GM13976 (cell line): Measurements from ENCODE around the gene JARID2.

Experiments
- DNase-seq: peaks from one replicate; pipeline ENCODE4 v3.0.0; 2012; ENCODE audit warnings: low spot score
- in situ Hi-C: fragments of 300-500 bp; cut with MboI; formaldehyde crosslinking; loops from one replicate; pipeline ENCODE4 v1.12.0; 2022; ENCODE audit warnings: low sequenced_read_pairs, mixed read lengths, inconsistent platforms; ENCODE audit not compliant: unreplicated experiment
- TF ChIP-seq, protein P1 (sequence below): IDR thresholded peaks from 2 replicates; pipeline ENCODE4 v1.5.1; 2012; ENCODE audit warnings: borderline replicate concordance, mild to moderate bottlenecking; ENCODE audit not compliant: insufficient read depth; ENCODE audit errors: extremely low read depth, missing control alignments, control extremely low read depth

JARID2 gene

DNA sequence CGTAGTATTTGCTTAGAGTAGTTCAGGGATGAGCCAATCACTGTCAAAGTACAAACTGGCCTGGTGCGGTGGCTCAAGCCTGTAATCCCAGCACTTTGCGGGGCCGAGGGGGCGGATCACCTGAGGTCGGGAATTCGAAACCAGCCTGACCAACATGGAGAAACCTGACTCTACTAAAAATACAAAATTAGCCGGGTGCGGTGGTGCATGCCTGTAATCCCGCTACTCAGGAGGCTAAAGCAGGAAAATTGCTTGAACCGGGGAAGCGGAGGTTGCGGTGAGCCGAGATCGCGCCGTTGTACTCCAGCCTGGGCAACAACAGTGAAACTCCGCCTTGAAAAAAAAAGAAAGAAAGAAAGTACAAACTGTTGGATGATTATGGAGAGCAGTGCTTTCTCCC is 27.5 kb upstream of the JARID2 start:
- TF ChIP-seq, protein P1, sequence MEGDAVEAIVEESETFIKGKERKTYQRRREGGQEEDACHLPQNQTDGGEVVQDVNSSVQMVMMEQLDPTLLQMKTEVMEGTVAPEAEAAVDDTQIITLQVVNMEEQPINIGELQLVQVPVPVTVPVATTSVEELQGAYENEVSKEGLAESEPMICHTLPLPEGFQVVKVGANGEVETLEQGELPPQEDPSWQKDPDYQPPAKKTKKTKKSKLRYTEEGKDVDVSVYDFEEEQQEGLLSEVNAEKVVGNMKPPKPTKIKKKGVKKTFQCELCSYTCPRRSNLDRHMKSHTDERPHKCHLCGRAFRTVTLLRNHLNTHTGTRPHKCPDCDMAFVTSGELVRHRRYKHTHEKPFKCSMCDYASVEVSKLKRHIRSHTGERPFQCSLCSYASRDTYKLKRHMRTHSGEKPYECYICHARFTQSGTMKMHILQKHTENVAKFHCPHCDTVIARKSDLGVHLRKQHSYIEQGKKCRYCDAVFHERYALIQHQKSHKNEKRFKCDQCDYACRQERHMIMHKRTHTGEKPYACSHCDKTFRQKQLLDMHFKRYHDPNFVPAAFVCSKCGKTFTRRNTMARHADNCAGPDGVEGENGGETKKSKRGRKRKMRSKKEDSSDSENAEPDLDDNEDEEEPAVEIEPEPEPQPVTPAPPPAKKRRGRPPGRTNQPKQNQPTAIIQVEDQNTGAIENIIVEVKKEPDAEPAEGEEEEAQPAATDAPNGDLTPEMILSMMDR = no peak
- in situ Hi-C loops = no loop called here
- DNase-seq = no peak

DNA sequence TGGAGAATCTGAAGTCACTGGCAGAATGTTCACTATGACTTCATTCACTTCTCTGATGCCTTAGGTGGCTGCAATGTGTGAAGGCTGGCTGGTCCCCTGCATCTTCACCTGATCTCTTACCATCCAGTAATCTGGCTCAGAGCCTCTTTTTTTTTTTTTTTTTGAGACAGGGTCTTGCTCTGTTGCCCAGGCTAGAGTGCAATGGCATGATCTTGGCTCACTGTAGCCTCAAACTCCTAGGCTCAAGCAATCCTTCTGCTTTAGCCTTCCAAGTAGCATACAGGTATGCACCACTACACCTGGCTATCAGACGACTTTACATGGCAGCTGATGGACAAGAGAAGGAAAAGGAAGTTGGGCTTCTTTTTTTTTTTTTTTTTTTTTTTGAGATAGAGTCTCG is 25.8 kb upstream of the JARID2 start:
- DNase-seq = no peak
- in situ Hi-C loops = no loop called here
- TF ChIP-seq, protein P1 = no peak

DNA sequence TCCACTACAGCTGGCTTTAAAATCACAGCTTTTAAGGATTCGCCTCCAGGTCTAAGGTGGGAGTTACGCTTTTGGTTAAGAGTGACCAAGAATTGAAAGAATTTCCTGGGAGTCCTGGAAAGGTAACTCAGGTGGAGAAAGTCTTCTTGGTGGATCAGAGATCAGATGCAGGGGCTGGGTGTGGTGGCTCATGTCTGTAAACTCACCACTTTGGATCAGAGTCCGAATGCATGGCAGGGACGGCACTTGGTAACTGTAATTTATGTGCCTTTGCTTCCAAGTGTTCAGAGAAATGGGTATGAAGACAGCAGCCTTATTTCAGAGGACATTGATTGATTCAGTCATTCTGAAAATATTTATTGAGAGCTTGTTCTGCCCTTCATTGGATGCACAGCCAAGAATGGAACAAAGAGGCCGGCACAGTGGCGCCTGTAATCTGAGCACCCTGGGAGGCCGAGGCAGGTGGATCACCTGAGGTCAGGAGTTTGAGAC is 18.0 kb upstream of the JARID2 start:
- DNase-seq = no peak
- in situ Hi-C loops = no loop called here
- TF ChIP-seq, protein P1 = no peak

DNA sequence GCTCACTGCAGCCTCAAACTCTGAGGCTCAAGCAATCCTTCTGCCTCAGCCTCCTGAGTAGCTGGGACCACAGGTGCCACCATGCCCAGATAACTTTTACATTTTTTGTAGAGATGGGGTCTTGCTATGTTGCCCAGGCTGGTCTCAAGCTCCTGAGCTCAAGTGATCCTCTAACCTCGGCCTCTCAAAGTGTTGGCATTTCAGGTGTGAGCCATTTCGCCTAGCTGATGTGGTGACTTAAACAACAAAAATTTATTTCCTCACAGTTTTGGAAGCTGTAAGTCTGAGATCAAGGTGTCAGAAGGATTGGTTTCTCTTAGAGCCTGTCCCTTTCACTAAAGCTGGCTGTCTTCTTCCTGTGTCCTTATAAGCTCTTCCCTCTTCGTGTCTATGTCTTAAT is 15.0 kb upstream of the JARID2 start:
- in situ Hi-C loops = no loop called here
- TF ChIP-seq, protein P1 = no peak

DNA sequence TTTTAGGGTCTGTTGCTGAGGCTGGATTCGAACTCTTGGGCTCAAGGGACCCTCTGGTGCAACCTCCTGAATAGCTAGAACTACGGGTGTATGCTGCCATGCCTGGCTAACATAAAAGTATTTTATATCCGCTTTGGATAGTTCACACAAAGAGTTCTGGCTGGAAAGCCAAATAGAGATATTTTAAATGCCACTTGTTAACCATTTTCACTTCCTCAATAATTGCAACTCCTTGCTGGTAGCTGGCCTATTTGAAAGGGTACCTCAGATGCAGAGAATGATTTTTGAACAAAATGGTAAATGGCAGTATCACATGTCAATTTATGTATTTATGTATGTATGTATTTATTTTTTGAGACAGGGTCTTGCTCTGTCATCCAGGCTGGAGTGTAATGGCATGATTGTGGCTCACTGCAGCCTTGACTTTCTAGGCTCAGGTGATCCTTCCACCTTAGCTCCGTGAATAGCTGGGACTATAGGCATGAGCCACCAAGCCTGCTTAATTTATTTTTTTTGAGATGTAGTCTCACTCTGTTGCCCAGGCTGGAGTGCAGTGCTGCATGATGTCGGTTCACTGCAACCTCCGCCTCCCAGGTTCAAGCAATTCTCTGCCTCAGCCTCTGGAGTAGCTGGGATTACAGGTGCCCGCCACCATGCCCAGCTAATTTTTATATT is 12.9 kb upstream of the JARID2 start:
- TF ChIP-seq, protein P1 = no peak
- in situ Hi-C loops = no loop called here
- no peak for DNase-seq

More for the DNA sequence above, 15.0 kb upstream of the JARID2 start:
- no peak for DNase-seq

DNA sequence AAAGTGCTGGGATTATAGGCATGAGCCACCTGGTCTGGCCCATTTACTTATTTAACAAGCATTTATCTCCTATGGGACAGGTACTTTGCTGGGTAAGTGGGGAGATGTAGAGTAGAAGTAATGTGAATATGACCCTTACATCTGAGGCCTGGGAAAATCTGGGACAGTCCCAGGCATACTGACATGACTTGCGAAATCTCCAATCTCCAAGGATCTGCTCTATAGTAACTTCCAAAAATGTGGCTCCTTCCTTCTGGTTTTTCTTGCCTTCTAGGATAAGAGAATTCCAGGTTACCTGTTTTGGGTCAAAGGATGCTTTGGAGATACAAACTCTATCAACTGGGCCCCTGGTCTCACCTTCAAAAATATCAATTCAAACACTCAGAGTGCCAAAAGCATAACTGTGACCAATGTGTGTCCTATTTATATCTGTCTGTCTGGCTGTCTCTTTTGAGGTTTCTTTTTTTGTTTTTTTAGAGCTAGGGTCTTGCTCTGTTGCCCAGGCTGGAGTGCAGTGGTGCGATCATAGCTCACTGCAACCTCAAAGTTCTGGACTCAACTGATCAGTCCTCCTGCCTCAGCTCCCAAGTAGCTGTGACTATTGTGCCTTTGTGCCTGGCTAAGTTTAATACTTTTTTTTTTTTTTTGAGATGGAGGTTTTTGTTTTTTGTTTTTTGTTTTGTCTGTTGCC is 11.7 kb upstream of the JARID2 start:
- TF ChIP-seq, protein P1 = no peak
- in situ Hi-C loops = no loop called here
- no peak for DNase-seq
